Mesenchymal stem cell (in vitro differentiated cells and primary cell): Measurements from ENCODE around the gene SPPL3.

Source experiments
- DNase-seq: peaks from one replicate; pipeline ENCODE4 v3.0.0-alpha.2; 2013
- H2AFZ ChIP-seq: one replicate; pipeline ENCODE4 v1.6.1; 2013; ENCODE audit warnings: low read depth, mild to moderate bottlenecking, control low read depth, inconsistent platforms, low read length, moderate library complexity
- H2AK5ac ChIP-seq: 2 replicates; pipeline ENCODE4 v1.6.1; 2013; ENCODE audit warnings: low read length, moderate library complexity, mild to moderate bottlenecking, inconsistent platforms; ENCODE audit not compliant: severe bottlenecking
- H2BK120ac ChIP-seq: one replicate; pipeline ENCODE4 v1.6.1; 2013; ENCODE audit warnings: low read depth, mild to moderate bottlenecking, inconsistent platforms, low read length, moderate library complexity
- H2BK12ac ChIP-seq, 2 experiments: one replicate each; pipeline ENCODE4 v1.6.1; 2013; ENCODE audit warnings: inconsistent platforms in 2 of 2, low read length in 2 of 2, mild to moderate bottlenecking in 2 of 2, moderate library complexity in 2 of 2, control low read depth in 1 of 2
- H2BK15ac ChIP-seq: one replicate; pipeline ENCODE4 v1.6.1; 2013; ENCODE audit warnings: mild to moderate bottlenecking, low read depth, inconsistent platforms; ENCODE audit not compliant: poor library complexity, severe bottlenecking
- H2BK5ac ChIP-seq: 2 replicates; pipeline ENCODE4 v1.6.1; 2013; ENCODE audit warnings: low read depth, mild to moderate bottlenecking, low read length, control low read depth, inconsistent platforms; ENCODE audit not compliant: poor library complexity, severe bottlenecking
- H3K14ac ChIP-seq, 2 experiments: one replicate each; pipeline ENCODE4 v1.6.1; 2013; ENCODE audit warnings: inconsistent platforms in 2 of 2, low read length in 2 of 2, control low read depth in 1 of 2, mild to moderate bottlenecking in 1 of 2, moderate library complexity in 1 of 2
- H3K18ac ChIP-seq, 2 experiments: one replicate each; pipeline ENCODE4 v1.6.1; 2013; ENCODE audit warnings: inconsistent platforms in 2 of 2, low read length in 2 of 2, control low read depth in 1 of 2, low read depth in 1 of 2, mild to moderate bottlenecking in 1 of 2
- H3K23ac ChIP-seq, 2 experiments: one replicate each; pipeline ENCODE4 v1.6.1; 2013; ENCODE audit warnings: inconsistent platforms in 2 of 2, low read length in 2 of 2, mild to moderate bottlenecking in 2 of 2, moderate library complexity in 2 of 2, control low read depth in 1 of 2
- H3K27ac ChIP-seq: 2 replicates; pipeline ENCODE4 v1.5.1; 2013; ENCODE audit warnings: mild to moderate bottlenecking, moderate library complexity, low read length, control low read depth, inconsistent platforms; ENCODE audit not compliant: poor library complexity, severe bottlenecking
- H3K27me3 ChIP-seq, 2 experiments: 2 replicates each; pipeline versions ENCODE4 v1.6.1 to v1.7.0; 2013; ENCODE audit warnings: low read length in 2 of 2, mild to moderate bottlenecking in 2 of 2, moderate library complexity in 2 of 2, control low read depth in 1 of 2, inconsistent platforms in 1 of 2; ENCODE audit not compliant: control insufficient read depth in 1 of 2, insufficient read depth in 1 of 2
- H3K36me3 ChIP-seq, 2 experiments: 2 replicates each; pipeline versions ENCODE4 v1.6.1 to v1.7.0; 2013; ENCODE audit warnings: low read length in 2 of 2, control low read depth in 1 of 2, inconsistent platforms in 1 of 2, low read depth in 1 of 2, mild to moderate bottlenecking in 1 of 2; ENCODE audit not compliant: insufficient read depth in 2 of 2, control insufficient read depth in 1 of 2
- H3K4ac ChIP-seq, 2 experiments: one replicate each; pipeline ENCODE4 v1.6.1; 2013; ENCODE audit warnings: inconsistent platforms in 2 of 2, low read length in 2 of 2, mild to moderate bottlenecking in 2 of 2, moderate library complexity in 2 of 2, control low read depth in 1 of 2, low read depth in 1 of 2
- H3K4me1 ChIP-seq: 2 replicates; pipeline ENCODE4 v1.6.1; 2013; ENCODE audit warnings: low read depth, low read length, control low read depth; ENCODE audit not compliant: control insufficient read depth, insufficient read depth
- H3K4me2 ChIP-seq: 2 replicates; pipeline ENCODE4 v1.6.1; 2013; ENCODE audit warnings: low read length, mild to moderate bottlenecking, inconsistent platforms; ENCODE audit not compliant: poor library complexity, severe bottlenecking
- H3K4me3 ChIP-seq, 2 experiments: 2 replicates each; pipeline versions ENCODE4 v1.5.1 to v1.7.0; 2013; ENCODE audit warnings: low read length in 2 of 2, mild to moderate bottlenecking in 2 of 2, control low read depth in 1 of 2, low read depth in 1 of 2; ENCODE audit not compliant: insufficient read depth in 1 of 2
- H3K79me1 ChIP-seq: replicated peaks from 2 replicates; pipeline ENCODE4 v1.6.1; 2013; ENCODE audit warnings: mild to moderate bottlenecking, control low read depth, low read length, inconsistent platforms; ENCODE audit not compliant: poor library complexity, severe bottlenecking
- H3K9ac ChIP-seq: 2 replicates; pipeline ENCODE4 v1.7.0; 2013; ENCODE audit warnings: mild to moderate bottlenecking, low read length, moderate library complexity
- H3K9me3 ChIP-seq: 2 replicates; pipeline ENCODE4 v1.7.0; 2013; ENCODE audit warnings: mild to moderate bottlenecking, low read length; ENCODE audit not compliant: control insufficient read depth
- H4K8ac ChIP-seq: one replicate; pipeline ENCODE4 v1.6.1; 2013; ENCODE audit warnings: inconsistent platforms, mild to moderate bottlenecking, low read length, moderate library complexity
- H4K91ac ChIP-seq: one replicate; pipeline ENCODE4 v1.6.1; 2013; ENCODE audit warnings: mild to moderate bottlenecking, low read length, inconsistent platforms
- WGBS: methylation state at CpG from one replicate; pipeline ENCODE4 v1.1.7; 2013; ENCODE audit warnings: mixed read lengths; 5-methylcytosine and 5-hydroxymethylcytosine counted together

The SPPL3 gene

GRCh38 chr12:120940799-120941198 lies 36.6 kb upstream of the SPPL3 start:
- no peaks in the 10 kb centered on the region for H3K79me1 ChIP-seq
- 76% methylated on average over 4 of the region's 5 CpGs for WGBS
- H2AK5ac ChIP-seq, result no peak overlapping the region

GRCh38 chr12:120940006-120940405 lies 35.8 kb upstream of the SPPL3 start:
- H3K4ac ChIP-seq, result no peak overlapping the region
- H2AFZ ChIP-seq, result no peak overlapping the region
- H2BK5ac ChIP-seq, result no peak overlapping the region
- H3K9me3 ChIP-seq, result no peaks in the 10 kb centered on the region
- H4K91ac ChIP-seq, result no peak overlapping the region
- H3K79me1 ChIP-seq, result no peaks in the 10 kb centered on the region
- no peak overlapping the region for H2BK120ac ChIP-seq
- H4K8ac ChIP-seq, result no peak overlapping the region
- DNase-seq, result no peak
- WGBS, result 96% methylated on average over 5 of the region's 5 CpGs
- H3K23ac ChIP-seq, result no peak overlapping the region
- no peak overlapping the region for H2AK5ac ChIP-seq
- H3K27me3 ChIP-seq, result peaks cover 14 to 48% of the 10 kb centered on the region in 2 experiments
- H2BK12ac ChIP-seq, result no peak overlapping the region
- H3K27ac ChIP-seq, result no peak overlapping the region
- H3K4me1 ChIP-seq, result peaks cover 3% of the 10 kb centered on the region
- H3K9ac ChIP-seq, result no peak overlapping the region
- no peaks in the 10 kb centered on the region for H3K36me3 ChIP-seq
- H3K18ac ChIP-seq, result no peak overlapping the region
- H3K14ac ChIP-seq, result no peak overlapping the region
- no peak overlapping the region for H2BK15ac ChIP-seq
- no peak overlapping the region for H3K4me2 ChIP-seq
- H3K4me3 ChIP-seq, result no peak overlapping the region

More at GRCh38 chr12:120940799-120941198, 36.6 kb upstream of the SPPL3 start:
- Histone ChIP-seq H2BK15ac (no peak overlapping the region), H3K4ac (no peak overlapping the region), H4K8ac (no peak overlapping the region), H2BK120ac (no peak overlapping the region), H3K14ac (no peak overlapping the region), H3K23ac (no peak overlapping the region), H3K4me2 (no peak overlapping the region), H2BK5ac (no peak overlapping the region), H3K4me1 (peaks cover 3% of the 10 kb centered on the region), H3K9ac (no peak overlapping the region), H2AFZ (no peak overlapping the region), H3K4me3 (no peak overlapping the region), H3K36me3 (no peaks in the 10 kb centered on the region), H3K27me3 (peaks cover 14 to 44% of the 10 kb centered on the region in 2 experiments), H3K9me3 (no peaks in the 10 kb centered on the region), H3K27ac (no peak overlapping the region), H3K18ac (no peak overlapping the region), H2BK12ac (no peak overlapping the region), H4K91ac (no peak overlapping the region)
- DNase-seq, result peak; percentile 70

GRCh38 chr12:120939523-120939922 lies 35.4 kb upstream of the SPPL3 start:
- DNase-seq, result no peak
- Histone ChIP-seq H3K9ac (no peak overlapping the region), H2BK5ac (no peak overlapping the region), H3K36me3 (no peaks in the 10 kb centered on the region), H3K4me3 (no peak overlapping the region), H3K27ac (no peak overlapping the region), H3K4me1 (peaks cover 3% of the 10 kb centered on the region), H2BK15ac (peak overlapping the region; percentile 36), H3K18ac (no peak overlapping the region), H3K14ac (no peak overlapping the region), H3K4me2 (no peak overlapping the region), H3K27me3 (peaks cover 14 to 48% of the 10 kb centered on the region in 2 experiments), H2BK12ac (no peak overlapping the region), H3K9me3 (no peaks in the 10 kb centered on the region), H2BK120ac (no peak overlapping the region), H3K23ac (no peak overlapping the region), H4K8ac (no peak overlapping the region), H3K4ac (no peak overlapping the region), H3K79me1 (no peaks in the 10 kb centered on the region), H2AK5ac (no peak overlapping the region), H2AFZ (no peak overlapping the region), H4K91ac (no peak overlapping the region)
- WGBS, result 73% methylated on average over 3 of the region's 3 CpGs

DNA sequence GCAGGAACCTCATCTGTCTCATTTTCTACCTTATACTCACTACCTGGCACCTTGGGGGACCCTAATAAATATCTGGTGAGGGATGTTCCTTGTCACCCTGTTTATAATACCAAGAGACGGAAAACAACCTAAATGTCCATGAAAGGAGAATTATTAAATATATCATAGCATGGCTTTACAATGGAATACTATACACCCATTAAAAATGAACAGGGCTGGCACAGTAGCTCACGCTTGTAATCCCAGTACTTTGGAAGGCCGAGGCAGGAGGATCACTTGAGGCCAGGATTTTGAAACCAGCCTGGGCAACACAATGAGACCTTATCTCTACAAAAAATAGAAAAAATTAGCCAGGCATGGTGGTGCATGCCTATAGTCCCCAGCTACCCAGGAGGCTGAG lies 34.3 kb upstream of the SPPL3 start:
- WGBS, result 71% methylated on average over 2 of the region's 3 CpGs
- Histone ChIP-seq H2BK12ac (no peak overlapping the region), H3K4ac (no peak overlapping the region), H2BK15ac (no peak overlapping the region), H3K4me2 (no peak overlapping the region), H2AK5ac (no peak overlapping the region), H2BK5ac (no peak overlapping the region), H4K8ac (no peak overlapping the region), H3K27ac (no peak overlapping the region), H3K27me3 (peaks cover 15 to 53% of the 10 kb centered on the region in 2 experiments), H3K9ac (no peak overlapping the region), H3K4me3 (no peak overlapping the region), H3K79me1 (no peaks in the 10 kb centered on the region), H3K9me3 (no peaks in the 10 kb centered on the region), H4K91ac (no peak overlapping the region), H3K23ac (no peak overlapping the region), H3K18ac (no peak overlapping the region), H2AFZ (no peak overlapping the region), H2BK120ac (no peak overlapping the region), H3K4me1 (peaks cover 3% of the 10 kb centered on the region), H3K14ac (no peak overlapping the region), H3K36me3 (no peaks in the 10 kb centered on the region)
- DNase-seq, result no peak
